Renal cortical epithelial cell (primary cell): ENCODE data around the gene SH3BGRL. TPM values are rescaled to one million over a fixed set of nuclear protein-coding genes. Genes with fewer than 3 reads are reported as not detected.

Experiments used
- total RNA-seq: library from RNA; depleted of rRNA; stranded (reverse); fragments of >200 nt; gene quantifications from 2 replicates; pipeline ENCODE4 v1.2.3, GENCODE V29; 2014

Gene SH3BGRL
- total RNA-seq, 1 donor from 2014 or later = 101 TPM

Other genes starting within 250 kb of the SH3BGRL start
- 1.6 and 4.4 TPM in 2 replicates for gene HMGN5, start 189 bp upstream of the SH3BGRL start, total RNA-seq